MM.1S (cell line): ENCODE results near the gene CFAP20.
"Not testable (repeated sequence)": the region's sequence is repeated elsewhere in the genome, so short reads cannot be mapped to it uniquely, and the experiment has no call there.

Experiments used
- DNase-seq: peaks from one replicate; pipeline ENCODE4 v3.0.0-alpha.2; 2015
- H2AFZ ChIP-seq: fragments of 300-600 bp; sonication (generic); 2 replicates; pipeline ENCODE4 v1.6.0; 2016; ENCODE audit warnings: antibody characterized with exemption, low read length
- H3F3A ChIP-seq: fragments of 300-600 bp; sonication (generic); 2 replicates; pipeline ENCODE4 v1.6.1; 2016; ENCODE audit warnings: mild to moderate bottlenecking, antibody characterized with exemption, low read length, moderate library complexity, mixed read lengths; ENCODE audit not compliant: insufficient read depth
- H3K27ac ChIP-seq: fragments of 300-600 bp; sonication (generic); 2 replicates; pipeline ENCODE4 v1.5.1; 2016; ENCODE audit warnings: mild to moderate bottlenecking, low read length
- H3K27me3 ChIP-seq: fragments of 300-600 bp; sonication (generic); replicated peaks from 2 replicates; pipeline ENCODE4 v1.6.0; 2016; ENCODE audit warnings: low read length; ENCODE audit not compliant: insufficient read depth
- H3K36me3 ChIP-seq: fragments of 300-600 bp; sonication (generic); replicated peaks from 2 replicates; pipeline ENCODE4 v1.6.1; 2016; ENCODE audit warnings: mild to moderate bottlenecking, low read length, mixed read lengths; ENCODE audit not compliant: insufficient read depth
- H3K4me1 ChIP-seq: fragments of 300-600 bp; sonication (generic); 2 replicates; pipeline ENCODE4 v1.6.1; 2016; ENCODE audit warnings: low read length, mixed read lengths
- H3K4me2 ChIP-seq: fragments of 300-600 bp; sonication (generic); 2 replicates; pipeline ENCODE4 v1.6.0; 2016; ENCODE audit warnings: low read depth, low read length
- H3K4me3 ChIP-seq: fragments of 300-600 bp; sonication (generic); 2 replicates; pipeline ENCODE4 v1.5.1; 2016; ENCODE audit warnings: low read length, mixed read lengths
- H3K79me2 ChIP-seq: fragments of 300-600 bp; sonication (generic); 2 replicates; pipeline ENCODE4 v1.6.1; 2016; ENCODE audit warnings: mixed run types, low read length, mixed read lengths
- H3K9ac ChIP-seq: fragments of 300-600 bp; sonication (generic); 2 replicates; pipeline ENCODE4 v1.6.1; 2016; ENCODE audit warnings: low read length, mixed read lengths
- H3K9me2 ChIP-seq: fragments of 300-600 bp; sonication (generic); replicated peaks from 2 replicates; pipeline ENCODE4 v1.6.1; 2016; ENCODE audit warnings: mild to moderate bottlenecking, low read length, mixed read lengths; ENCODE audit not compliant: insufficient read depth
- H3K9me3 ChIP-seq: fragments of 300-600 bp; sonication (generic); replicated peaks from 2 replicates; pipeline ENCODE4 v1.6.1; 2016; ENCODE audit warnings: mild to moderate bottlenecking, low read length, mixed read lengths; ENCODE audit not compliant: insufficient read depth
- H4K20me1 ChIP-seq: fragments of 300-600 bp; sonication (generic); 2 replicates; pipeline ENCODE4 v1.6.1; 2016; ENCODE audit warnings: mild to moderate bottlenecking, low read length, moderate library complexity, mixed read lengths; ENCODE audit not compliant: insufficient read depth
- CTCF ChIP-seq: fragments of 300-600 bp; sonication (generic); IDR thresholded peaks from 2 replicates; pipeline ENCODE4 v1.5.1; 2016; ENCODE audit warnings: antibody characterized with exemption, low read length, mixed read lengths
- EZH2 ChIP-seq: fragments of 300-600 bp; sonication (generic); optimal IDR thresholded peaks from 2 replicates; pipeline ENCODE3; 2017; ENCODE audit warnings: low read depth, mild to moderate bottlenecking, antibody characterized with exemption, low read length, mixed read lengths
- EZH2phosphoT487 ChIP-seq: fragments of 300-600 bp; sonication (generic); IDR thresholded peaks from 2 replicates; pipeline ENCODE4 v1.6.1; 2018; ENCODE audit warnings: antibody characterized with exemption, low read length

The CFAP20 gene

DNA sequence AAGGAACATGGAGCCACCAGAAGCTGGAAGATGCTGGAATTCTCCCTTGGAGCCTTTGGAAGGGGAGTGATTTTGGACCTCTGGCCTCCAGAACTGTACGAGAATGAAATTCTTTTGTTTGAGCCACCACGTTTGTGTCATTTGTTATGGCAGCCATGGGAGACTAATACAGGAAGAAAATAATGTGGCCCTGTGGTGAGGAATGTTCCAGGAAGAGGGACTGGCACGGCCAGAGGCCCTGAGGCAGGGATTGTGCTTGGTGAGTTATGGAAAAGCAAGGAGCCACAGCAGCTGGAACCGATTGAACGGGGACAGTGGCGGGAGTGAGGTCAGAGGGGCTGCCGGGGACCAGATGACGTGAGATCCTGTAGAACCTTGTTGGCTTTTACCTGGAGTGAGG, 51.4 kb downstream of the CFAP20 start:
- Histone ChIP-seq H3K27me3 (no peaks in the 10 kb centered on the region), H3K36me3 (no peaks in the 10 kb centered on the region), H3K9me3 (no peaks in the 10 kb centered on the region), H3K4me1 (no peaks in the 10 kb centered on the region), H2AFZ (no peak overlapping the region), H3K9me2 (no peaks in the 10 kb centered on the region), H4K20me1 (no peaks in the 10 kb centered on the region), H3F3A (no peaks in the 10 kb centered on the region), H3K27ac (no peak overlapping the region), H3K4me3 (no peak overlapping the region), H3K9ac (no peak overlapping the region), H3K79me2 (no peaks in the 10 kb centered on the region), H3K4me2 (no peak overlapping the region)
- no peak for DNase-seq
- no peak for TF ChIP-seq EZH2phosphoT487
- TF ChIP-seq CTCF = no peak
- TF ChIP-seq EZH2 = no peak

GRCh38 chr16:58076514-58076913, 52.7 kb downstream of the CFAP20 start:
- Histone ChIP-seq H3F3A (no peaks in the 10 kb centered on the region), H3K4me1 (no peaks in the 10 kb centered on the region), H3K79me2 (no peaks in the 10 kb centered on the region)

DNA sequence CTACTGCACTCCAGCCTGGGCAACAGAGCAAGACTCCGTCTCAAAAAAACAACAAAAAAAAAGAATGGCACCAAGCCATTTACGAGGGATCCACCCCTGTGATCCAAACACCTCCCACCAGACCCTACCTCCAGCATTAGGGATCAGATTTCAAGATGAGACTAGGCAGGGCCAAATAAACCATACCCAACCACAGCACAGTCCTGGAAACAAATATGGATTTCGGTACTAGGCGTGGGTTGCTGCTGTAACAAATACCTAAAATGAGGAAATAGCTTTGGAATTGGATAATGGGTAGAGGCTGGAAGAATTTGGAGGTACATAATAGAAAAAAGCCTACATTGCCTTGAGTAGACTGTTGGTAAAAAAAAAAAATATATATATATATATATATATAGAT, 54.5 kb downstream of the CFAP20 start:
- Histone ChIP-seq H3K4me2 (no peak overlapping the region), H3K27ac (no peak overlapping the region), H3K27me3 (no peaks in the 10 kb centered on the region), H3K4me3 (no peak overlapping the region), H2AFZ (no peak overlapping the region), H3K79me2 (no peaks in the 10 kb centered on the region), H3K9me2 (no peaks in the 10 kb centered on the region), H3F3A (no peaks in the 10 kb centered on the region), H3K9ac (no peak overlapping the region), H4K20me1 (no peaks in the 10 kb centered on the region), H3K36me3 (no peaks in the 10 kb centered on the region), H3K4me1 (no peaks in the 10 kb centered on the region), H3K9me3 (no peaks in the 10 kb centered on the region)
- DNase-seq = no peak
- TF ChIP-seq EZH2 (no peak), CTCF (no peak), EZH2phosphoT487 (no peak)

More at GRCh38 chr16:58076514-58076913, 52.7 kb downstream of the CFAP20 start:
- Histone ChIP-seq H3K4me3 (no peak overlapping the region), H4K20me1 (no peaks in the 10 kb centered on the region), H3K27ac (no peak overlapping the region), H2AFZ (no peak overlapping the region), H3K9me2 (no peaks in the 10 kb centered on the region), H3K27me3 (no peaks in the 10 kb centered on the region), H3K36me3 (no peaks in the 10 kb centered on the region), H3K4me2 (no peak overlapping the region), H3K9ac (no peak overlapping the region), H3K9me3 (no peaks in the 10 kb centered on the region)
- TF ChIP-seq CTCF (no peak), EZH2 (no peak), EZH2phosphoT487 (no peak)
- DNase-seq = no peak

DNA sequence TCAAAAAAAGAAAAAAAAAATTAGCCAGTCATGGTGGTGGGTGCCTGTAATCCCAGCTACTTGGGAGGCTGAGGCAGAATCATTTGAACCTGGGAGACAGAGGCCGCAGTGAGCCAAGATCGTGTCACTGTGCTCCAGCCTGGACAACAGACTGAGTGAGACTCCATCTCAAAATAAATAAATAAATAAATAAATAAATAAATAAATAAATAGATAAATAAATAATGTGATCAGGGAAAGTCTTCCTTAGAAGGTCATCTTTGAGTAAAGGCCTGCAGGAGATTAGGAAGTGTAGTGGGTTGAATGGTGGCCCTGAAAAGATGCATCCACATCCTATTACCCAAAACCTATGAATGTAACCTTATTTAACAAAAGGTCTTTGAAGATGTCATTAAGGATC, 56.1 kb downstream of the CFAP20 start:
- H3K4me3 ChIP-seq, DNase-seq, H3K9ac ChIP-seq, H3K79me2 ChIP-seq, H3F3A ChIP-seq, H3K9me2 ChIP-seq, H3K36me3 ChIP-seq, H3K27ac ChIP-seq, H3K4me2 ChIP-seq, H3K9me3 ChIP-seq, H2AFZ ChIP-seq, H4K20me1 ChIP-seq, H3K4me1 ChIP-seq, H3K27me3 ChIP-seq: not testable (repeated sequence)

GRCh38 chr16:58072134-58072533, 57.0 kb downstream of the CFAP20 start:
- not testable (repeated sequence) for H3F3A ChIP-seq, H3K9me2 ChIP-seq, DNase-seq, H3K79me2 ChIP-seq, H2AFZ ChIP-seq, H3K4me1 ChIP-seq, H3K27ac ChIP-seq, H3K9ac ChIP-seq, H3K27me3 ChIP-seq, H3K4me3 ChIP-seq, H3K9me3 ChIP-seq, H4K20me1 ChIP-seq, H3K4me2 ChIP-seq, H3K36me3 ChIP-seq
